Stimulated activated naive CD4-positive, alpha-beta T cell treated with Interleukin-2 at 50 U/mL for 16 hours (primary cell): ENCODE data around the gene UVSSA.
"Not testable (repeated sequence)": the region's sequence is repeated elsewhere in the genome, so short reads cannot be mapped to it uniquely, and the experiment has no call there.

Experiments
- DNase-seq: peaks from one replicate; lab custom pipeline; 2025; lab: John Stamatoyannopoulos, UW

Gene UVSSA

DNA sequence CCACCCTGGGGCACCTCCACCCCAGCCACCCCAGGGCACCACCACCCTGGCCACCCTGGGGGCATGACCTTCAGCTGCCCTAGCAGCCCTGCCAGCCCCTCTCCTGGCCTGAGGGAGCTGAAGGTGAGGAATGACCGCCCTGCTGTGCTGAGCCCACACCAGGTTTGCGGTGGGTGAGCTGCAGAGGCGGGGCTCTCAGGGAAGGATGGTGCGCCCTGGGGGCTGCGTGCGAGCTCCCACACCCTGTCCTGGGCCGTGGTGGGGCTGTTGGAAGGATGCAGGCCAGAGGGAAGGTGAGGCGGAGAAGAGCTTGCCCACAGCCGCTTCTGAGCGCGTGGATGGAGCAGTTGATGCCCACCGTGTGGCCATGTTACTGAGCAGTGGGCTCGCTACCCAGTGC is 17.7 kb downstream of the UVSSA start:
- DNase-seq: no peak

DNA sequence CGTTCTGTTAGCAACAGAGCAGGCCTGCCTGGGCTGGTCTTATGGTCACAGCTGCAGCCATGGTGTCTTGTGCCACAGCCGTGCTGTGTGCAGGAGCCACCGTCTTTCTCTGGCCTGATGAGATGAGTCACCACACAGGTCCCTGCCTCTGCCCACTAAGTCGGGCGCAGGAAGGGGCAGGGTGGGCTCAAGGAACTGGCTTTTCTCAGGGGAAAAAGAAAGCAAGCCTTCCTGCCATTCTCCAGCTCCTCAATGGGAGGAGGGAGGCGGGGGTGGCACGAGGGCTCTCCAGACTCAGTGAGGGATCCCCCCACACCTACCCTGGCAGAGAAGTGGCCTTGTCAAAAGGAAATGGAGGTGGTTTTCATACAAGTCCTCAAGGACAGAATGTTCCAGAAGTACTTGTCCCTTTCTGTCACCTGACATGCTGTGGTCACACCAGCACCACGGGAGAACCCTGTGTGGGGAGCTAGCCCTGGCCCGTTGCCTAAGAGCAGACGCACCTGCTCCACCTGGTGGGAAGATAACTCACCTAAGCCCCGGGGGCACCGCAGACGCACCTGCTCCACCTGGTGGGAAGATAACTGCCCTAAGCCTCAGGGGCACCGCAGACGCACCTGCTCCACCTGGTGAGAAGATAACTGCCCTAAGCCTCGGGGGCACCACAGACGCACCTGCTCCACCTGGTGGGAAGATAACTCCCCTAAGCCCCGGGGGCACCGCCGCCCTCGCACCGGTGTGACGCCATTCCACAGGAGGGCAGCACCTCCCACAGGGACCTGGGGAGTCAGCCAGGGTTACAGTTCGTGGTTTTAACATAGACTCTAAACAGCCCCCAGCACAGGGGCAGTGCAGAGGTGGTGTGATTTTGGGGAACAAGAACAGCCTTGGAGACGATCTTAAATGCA is 18.5 kb downstream of the UVSSA start:
- DNase-seq: no peak

DNA sequence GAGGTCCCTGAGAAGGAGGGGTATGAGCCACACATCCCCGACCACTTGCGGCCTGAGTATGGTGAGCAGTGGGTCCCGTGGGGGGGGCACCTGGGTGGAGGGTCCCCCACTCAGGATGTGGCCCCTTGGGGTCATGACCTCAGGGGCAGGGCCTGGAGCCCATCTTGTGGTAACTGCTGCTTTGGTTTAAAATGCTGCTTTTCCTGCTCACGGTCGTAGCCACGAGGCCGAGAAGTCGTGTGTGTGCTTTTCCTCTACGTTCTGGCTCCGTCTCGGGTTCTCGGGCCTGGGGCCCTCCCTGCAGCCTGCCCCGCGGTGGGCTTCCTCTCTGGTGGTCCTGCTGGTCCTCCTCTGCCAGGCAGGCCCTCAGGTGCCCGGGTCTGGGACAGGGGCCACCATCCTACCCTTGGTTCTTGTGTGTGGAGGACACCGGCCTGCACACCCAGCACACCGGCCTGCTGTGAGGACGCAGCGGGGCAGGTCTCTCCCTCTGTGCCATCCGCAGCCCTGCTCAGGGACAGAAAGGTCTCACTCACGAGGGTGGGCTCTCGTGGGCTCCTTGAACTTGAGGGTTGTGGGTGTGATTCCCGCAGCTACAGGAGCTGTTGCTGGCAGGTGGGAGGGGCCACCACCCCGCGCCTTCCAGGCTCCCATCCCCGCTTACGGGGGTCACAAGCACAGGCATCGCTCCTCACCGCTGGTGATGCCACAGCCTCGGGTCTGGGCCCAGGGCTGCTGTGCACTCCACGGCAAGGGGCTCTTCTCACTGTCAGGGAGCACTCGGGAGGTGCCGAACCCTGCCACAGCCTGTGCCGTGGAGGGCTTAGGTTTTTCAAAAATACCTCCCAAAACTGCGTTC is 19.6 kb downstream of the UVSSA start:
- no peak for DNase-seq

DNA sequence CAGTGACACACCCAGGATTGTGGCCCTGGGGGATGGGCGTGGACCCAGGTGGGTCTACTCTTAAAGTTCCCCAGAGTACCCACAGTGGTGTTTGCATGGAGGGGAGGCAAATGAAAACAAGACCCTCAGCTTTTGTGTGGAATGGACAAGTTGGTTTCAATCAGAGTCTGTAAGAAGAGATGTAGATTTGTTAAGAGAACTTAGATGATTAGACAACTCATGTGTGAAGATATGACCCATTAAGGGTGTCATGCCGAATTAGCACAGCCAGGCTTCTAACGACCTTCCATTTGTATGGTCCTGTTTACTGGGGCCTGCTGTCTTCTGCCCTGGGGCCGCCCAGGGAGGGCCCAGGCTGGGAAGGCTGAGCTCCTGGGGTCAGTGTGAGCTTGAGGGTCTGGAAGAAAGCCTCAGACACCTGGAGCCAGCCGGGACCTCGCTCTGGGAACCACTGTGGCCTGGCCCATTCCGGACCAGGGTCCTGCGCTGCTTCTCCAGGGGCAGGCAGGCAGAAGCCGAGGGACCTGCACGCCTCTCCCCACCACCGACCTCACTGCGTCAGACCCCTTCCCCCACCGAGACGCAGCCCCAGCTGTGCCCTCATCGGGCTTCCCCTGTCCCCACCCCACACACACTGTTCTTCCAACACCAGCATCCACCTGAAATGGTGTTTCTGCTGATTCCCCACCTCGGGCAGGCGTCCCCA is 20.4 kb downstream of the UVSSA start:
- no peak for DNase-seq

DNA sequence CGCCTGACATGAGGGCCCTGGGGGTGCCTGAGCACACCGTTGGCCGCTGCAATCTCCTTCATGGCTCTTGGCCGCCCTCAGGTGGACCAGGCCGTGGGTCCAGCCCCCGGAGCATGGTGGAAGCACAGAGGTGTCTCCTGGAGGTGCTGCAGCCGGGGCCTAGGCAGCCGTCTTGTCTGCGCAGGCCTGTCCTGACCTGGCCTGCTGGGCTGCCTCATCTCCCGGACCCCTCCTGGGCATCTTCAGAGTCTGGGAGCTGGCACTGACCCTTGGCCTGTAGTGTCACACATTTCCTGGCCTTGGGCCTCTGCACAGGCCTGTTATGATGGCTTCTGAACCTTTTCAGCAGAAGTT is 20.9 kb downstream of the UVSSA start:
- DNase-seq: no peak

DNA sequence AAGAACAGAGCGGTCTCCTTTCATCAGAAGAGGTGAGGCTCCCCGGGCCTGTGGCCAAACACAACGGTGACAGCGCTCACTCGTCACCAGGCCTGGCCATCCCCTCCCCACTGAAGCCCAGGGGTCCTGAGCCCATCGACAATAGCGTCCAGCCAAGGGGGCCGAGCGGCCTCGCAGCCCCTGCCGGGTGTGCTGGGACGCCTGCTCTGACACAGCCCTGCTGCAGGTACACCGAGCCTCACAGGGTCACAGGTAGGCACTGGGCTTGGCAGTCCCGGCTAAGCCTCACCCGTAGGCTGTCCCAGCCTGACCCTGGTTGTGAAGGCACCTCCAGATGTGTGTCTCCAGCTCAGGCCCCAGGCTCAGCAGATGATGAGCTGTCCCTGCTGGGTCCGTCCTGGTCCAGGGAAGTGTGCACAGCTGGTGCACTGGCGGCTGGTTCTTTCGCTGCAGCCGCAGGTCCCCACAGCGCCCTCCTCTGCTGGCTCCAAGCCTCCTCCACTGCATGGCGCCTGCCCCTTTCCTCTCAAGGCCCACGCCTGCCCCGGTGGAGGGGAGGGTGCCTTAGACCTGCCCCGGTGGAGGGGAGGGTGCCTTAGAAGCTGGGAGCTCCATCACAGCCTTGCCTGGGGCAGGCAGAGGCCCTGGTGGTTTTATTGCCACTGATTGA is 21.5 kb downstream of the UVSSA start:
- no peak for DNase-seq

DNA sequence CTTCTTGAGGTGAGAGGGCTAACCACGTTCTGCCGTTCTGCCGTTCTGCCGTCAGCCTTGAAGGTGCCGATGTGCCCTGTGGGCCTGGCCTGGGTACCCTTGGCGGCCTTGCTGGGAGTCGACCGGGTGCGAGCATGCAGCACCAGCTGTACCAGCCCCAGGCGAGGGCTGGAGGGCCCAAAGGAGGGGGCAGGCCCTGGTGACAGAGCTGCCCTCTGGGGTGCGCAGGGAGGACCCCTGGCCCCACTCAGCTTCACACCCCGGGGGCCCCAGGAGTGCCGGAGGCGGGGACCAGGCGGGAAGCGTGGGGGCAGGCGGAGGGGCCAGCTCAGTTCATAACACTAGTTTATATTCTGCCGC is 22.1 kb downstream of the UVSSA start:
- DNase-seq: no peak

DNA sequence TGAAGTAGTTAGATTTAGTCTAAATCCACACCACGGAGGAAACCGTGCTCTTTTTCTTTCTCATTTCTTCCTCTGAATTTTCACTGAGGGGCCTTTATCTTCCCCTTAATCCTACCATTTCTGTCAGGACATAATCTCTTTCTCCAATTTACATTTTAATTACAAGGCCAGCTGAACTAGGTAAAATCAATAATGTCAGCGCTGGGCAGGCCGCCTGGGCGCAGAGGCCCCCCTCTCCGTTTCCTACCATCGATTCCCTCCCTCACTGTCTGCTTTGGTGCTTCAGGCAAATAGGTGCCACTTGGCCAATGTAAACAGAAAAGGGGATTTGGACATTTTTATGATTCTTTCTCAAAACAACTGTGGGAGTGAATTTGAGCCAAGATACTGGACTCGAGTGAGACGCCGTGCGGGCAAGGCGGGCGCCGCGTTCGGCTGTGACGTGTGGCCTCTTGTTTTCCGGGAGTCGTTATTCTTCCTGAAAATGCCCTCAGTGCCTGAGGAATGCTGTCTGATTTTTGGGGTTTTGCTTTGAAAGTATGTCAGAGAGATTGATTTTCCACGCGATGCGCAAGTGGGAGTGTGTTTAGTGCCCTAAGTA is 22.6 kb downstream of the UVSSA start:
- DNase-seq: no peak

DNA sequence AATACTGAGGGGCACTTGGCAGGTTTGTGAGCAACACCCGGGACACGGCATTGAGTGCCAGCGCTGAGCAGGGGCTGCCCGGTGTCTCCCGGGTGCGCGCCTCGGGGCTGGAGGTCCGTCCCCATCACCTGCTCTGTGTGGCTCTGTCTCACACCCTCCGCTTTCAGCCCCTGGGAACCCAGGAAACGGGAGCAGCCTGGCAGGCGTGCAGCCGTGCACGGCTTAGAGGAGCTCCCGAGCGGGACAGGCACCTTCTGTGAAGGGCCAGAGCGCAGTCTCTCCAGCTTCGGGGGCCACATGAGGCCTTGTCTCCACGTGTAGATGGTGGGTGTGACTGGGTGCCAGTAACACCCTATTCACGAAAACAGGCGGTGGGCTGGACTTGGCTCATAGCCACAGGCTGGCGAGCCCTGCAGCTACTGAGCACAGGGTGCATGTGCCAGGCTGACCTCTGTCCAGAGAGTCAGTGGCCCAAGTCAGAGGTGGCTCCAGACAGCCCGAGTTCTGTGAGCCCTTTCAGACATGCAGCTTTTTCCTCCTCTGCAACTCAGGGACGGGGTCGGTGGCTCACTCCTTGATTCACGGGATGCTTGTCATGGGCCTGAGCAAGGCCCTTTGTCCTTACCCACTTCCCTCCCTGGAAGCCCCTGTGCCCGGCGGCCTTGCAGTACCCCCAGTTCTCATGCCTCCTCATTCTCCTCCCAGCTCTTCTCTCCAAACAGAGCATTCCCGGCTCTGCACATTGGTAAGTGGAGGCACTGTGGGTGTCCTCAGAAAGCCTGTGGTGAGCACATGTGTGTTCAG is 23.5 kb downstream of the UVSSA start:
- no peak for DNase-seq

DNA sequence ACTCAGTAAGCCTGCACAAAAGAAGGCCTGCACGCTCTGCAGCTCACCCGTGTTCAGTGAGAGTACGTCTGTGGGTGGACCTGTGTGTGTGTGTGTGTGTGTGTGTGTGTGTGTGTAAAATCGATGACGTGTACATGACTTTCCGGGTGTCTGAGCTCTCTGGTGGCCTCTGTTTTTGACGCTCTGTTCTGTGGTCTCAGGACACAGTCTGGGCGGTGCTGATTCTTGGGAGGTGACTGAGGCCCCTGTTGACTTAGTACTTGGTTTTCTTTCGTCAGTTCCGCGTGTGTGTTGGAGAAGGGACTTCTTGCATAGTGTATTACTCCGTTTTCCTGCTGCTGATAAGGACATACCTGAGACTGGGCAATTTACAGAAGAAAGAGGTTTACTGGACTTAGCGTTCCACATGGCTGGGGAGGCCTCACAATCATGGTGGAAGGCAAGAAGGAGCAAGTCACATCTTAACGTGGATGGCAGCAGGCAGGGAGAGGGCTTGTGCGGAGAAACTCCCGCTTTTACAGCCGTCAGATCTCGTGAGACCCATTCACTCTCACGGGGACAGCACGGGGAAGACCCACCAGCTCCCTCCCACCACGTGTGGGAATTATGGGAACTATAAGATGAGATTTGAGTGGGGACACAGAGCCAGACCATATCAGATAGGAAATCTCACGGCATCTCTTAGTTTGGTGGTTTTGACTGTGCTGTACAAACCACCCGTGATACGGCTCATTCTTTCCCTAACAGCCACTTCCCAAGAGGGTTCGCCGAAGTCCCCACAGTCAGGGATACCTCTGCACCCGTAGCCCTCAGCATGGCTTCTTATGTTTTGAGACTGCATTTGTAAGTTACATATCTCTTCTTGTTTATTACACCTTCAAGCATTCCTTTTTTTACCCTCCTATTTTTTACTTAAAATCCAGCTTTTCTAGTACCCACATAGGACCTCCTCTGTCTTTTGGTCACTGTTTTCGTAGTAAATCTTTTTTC is 24.5 kb downstream of the UVSSA start:
- DNase-seq: no peak

DNA sequence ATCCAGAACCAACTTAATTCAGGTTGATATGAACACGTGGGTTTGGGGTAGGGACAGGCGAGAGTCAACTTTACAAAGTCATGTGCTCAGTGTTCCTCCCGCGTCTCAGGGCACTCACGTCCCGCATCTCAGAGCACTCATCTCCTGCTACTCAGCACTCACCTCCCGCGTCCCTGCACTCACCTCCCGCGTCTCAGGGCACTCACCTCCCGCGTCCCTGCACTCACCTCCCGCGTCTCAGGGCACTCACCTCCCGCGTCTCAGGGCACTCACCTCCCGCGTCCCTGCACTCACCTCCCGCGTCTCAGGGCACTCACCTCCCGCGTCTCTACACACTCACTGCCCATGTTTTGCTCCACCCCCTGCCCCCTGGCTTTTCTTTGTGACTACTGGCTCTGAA is 25.6 kb downstream of the UVSSA start:
- DNase-seq: not testable (repeated sequence)

DNA sequence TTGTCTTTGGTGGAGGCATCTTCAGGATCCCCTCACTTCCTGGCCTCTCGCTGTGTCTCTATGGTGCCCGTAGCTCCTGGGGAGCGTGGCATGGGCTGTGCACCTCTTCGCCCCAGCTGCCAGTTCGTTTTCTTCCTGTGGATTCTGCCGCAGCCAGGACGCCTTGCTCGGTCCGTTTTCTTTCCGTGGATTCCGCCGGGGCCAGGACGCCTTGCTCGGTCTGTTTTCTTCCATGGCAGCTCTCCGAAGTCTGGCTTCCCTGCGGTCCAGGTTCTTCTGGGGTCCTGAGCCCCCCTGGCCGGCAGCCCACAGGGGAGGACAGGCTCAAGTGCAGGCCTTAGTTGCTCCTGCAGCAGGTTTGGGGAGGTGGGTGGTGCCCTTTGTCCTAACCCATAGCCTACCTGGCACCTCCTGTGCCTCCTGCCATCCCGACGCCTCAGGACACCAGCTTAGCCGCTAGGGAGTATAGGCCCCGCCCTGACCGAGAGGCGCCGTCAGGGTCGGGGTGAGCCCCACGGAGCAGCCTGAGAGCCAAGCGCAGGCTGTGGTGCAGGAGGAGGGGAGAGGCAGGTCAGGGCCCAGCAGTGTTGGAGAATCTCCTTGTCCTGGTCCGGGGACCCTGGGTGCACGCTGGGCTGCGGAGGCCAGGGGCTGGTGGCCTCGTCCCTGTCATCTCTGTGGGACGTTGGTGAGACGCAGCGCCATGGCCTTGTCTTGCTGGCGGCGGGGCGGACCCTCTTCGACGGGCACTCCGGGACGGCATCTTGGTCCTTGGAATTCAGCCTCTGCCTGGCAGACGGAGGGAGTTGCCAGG is 27.1 kb downstream of the UVSSA start:
- DNase-seq: no peak

DNA sequence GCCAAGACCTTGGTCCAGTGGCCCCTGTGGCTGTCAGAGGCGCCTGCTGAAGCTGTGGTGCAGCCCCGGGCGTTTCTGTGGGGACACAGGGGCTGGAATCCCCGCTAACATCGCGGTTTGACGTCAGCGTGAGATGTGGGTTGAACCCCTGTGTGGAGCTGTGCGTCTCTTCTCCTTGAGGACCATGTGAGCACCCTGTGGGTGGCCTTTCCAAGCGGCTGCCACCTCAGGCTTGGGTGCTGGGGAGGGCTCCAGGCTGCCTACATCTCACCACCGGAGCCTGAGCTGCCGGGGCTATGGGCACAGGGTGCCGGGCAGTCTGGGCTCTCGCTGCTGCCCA is 27.7 kb downstream of the UVSSA start:
- no peak for DNase-seq

DNA sequence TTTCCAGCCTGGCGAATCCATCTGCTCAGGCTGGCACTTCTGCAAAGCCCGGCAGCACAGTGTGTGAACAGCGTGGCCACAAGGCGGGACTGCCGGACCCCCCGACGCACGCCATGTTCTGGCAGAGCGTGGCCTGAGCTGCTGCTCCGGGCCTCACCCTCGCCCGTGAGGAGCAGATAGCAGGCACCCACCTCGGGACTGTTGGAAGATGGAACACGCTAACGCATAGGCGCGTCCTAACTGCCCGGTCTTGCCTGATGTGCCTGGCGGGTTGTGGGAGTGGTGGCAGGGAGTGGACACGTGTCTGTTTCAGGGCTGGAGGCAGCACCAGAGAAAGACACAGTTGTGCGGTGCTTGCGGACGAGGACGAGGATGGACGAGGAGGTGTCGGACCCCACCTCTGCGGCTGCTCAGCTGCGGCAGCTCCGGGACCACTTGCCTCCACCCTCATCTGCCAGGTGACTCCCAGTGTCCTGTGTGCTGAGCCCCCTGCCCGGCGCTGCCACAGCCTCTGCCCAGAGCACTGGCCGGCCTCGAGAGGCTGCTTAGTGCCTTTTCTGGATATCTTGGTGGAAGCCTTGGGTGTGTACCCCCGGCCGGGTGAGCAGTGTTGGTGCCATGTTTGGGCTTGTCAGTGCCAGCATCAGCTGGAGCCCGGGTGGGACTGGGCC is 28.2 kb downstream of the UVSSA start:
- no peak for DNase-seq

DNA sequence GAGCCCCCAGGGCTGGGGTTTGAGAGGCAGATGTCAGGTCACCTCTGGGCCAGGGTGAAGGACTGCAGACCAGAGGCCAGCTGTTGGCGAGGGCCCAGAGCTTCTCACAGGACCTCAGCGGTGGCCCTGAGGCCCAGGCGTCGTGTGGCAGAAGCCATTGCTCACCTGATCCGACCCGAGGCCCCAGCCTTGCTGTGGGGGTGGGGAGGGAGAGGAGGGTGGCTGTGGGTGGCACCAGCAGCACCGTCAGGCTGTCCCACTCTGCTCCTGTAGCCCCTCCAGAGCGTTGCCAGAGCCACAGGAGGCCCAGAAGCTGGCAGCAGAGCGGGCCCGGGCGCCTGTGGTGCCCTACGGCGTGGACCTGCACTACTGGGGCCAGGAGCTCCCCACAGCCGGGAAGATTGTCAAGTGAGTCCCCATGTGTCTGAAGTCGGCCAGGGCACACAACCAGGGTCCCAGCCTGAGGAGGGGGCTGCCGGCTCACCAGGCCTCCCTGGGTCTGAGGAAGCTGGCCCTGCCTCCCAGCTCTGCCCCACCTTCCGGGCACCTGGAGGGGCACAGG is 28.8 kb downstream of the UVSSA start:
- DNase-seq: no peak

DNA sequence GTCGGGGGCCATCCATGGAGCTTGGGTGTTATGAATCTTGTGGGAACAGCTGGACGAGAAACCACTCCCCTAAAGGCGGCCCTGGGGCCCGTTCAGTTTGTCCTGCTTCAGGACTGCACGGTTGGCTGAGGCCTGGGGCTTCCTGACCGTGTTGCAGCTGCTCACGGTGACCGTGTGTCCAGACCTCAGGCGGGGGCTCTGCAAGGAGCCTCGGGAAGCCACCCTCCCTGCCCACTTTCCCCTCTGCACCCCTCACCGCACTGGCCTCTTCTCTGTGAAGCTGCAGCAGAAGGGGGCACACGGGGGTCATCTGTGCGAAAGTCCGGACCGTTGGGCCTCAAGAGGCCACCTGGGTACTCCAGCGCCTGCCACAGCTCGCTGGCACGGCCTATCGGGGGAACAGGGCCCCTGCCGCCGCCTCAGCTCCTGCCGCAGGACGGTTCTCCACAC is 29.4 kb downstream of the UVSSA start:
- DNase-seq: no peak

DNA sequence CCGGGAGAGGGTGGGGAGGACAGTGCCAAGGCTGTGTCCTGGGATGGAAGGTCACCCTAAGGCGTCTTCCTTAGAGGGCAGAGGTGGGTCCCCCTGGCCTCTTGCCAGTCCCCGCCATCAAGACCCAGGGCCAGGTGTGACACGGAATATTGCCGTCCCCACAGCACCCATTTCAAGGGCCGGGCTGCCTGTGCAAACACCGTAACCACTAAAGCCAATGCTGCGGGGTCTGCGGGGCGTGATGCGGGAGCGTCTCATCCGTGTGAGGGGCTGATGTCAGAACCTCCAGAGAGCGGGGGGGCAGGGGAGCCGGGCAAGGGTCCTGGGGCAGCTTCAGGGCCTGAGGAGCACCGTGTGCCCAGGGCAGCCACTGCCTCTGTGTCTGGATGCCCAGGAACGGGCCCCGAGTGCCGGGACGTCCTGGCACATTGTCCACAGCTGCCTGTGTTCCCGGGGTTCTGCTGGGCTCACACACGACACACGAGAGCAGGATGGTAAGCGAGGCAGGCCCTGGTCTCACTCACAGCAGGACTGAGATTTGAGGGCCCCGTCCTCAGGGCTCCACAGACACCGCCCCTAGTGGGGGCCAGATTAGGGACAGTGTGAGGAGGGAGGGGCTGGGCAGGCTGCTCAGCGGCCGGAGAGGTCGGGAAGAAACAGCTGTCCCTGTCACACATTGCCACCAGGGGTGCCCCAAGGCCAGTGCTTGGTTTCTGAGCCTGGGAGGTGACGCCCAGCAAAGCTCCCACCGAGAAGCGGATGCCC is 30.0 kb downstream of the UVSSA start:
- no peak for DNase-seq
